Endothelial cell of umbilical vein (primary cell): ENCODE data around the gene AK8. TPM values are rescaled to one million over a fixed set of nuclear protein-coding genes. Genes with fewer than 3 reads are reported as not detected.

Experiments used
- BruUV-seq: library from RNA; stranded (reverse); fragments of 400-500 nt; replicated peaks from 2 replicates; lab custom pipeline; 2021; lab: Mats Ljungman, UMichigan
- CTCF ChIA-PET: fragments of 300-600, 350-600 bp; sonication (Branson Sonifier 250); formaldehyde crosslinking; loops from one replicate; lab custom pipeline; 2021; ENCODE audit warnings: antibody characterized with exemption, inconsistent platforms; lab: Charles Lee
- POLR2A ChIA-PET: fragments of 300-600, 350-600 bp; sonication (Branson Sonifier 250); formaldehyde crosslinking; loops from one replicate; lab custom pipeline; 2021; ENCODE audit warnings: antibody characterized with exemption, inconsistent platforms; lab: Charles Lee
- DNase-seq: peaks from one replicate; pipeline ENCODE4 v3.0.0-alpha.2; 2011; ENCODE audit warnings: low read depth, low spot score
- FAIRE-seq: peaks from 2 replicates; lab custom pipeline; 2011; peaks lifted over from hg19 to GRCh38; lab: Jason Lieb, UNC
- H2AFZ ChIP-seq: 2 replicates; pipeline ENCODE4 v1.6.0; 2012; ENCODE audit warnings: low read depth, low read length, control low read depth, inconsistent platforms
- H3K27ac ChIP-seq: 2 replicates; pipeline ENCODE4 v1.5.1; 2011; ENCODE audit warnings: low read depth, mild to moderate bottlenecking, control low read depth, low read length, moderate library complexity; ENCODE audit not compliant: insufficient read depth
- H3K27me3 ChIP-seq, 2 experiments: 2 replicates each; pipeline versions ENCODE4 v1.6.0 to v1.6.1; 2011; ENCODE audit warnings: low read length in 2 of 2, mixed read lengths in 1 of 2; ENCODE audit not compliant: control insufficient read depth in 2 of 2, insufficient read depth in 2 of 2
- H3K36me3 ChIP-seq, 2 experiments: 2 replicates in 1 of 2; 3 replicates in 1 of 2; pipeline ENCODE4 v1.5.1; 2011; ENCODE audit warnings: low read length in 2 of 2, mild to moderate bottlenecking in 1 of 2, moderate library complexity in 1 of 2; ENCODE audit not compliant: control insufficient read depth in 2 of 2, insufficient read depth in 2 of 2; ENCODE audit errors: extremely low read depth in 1 of 2
- H3K4me1 ChIP-seq: 3 replicates; pipeline ENCODE4 v1.5.1; 2011; ENCODE audit warnings: mild to moderate bottlenecking, low read length; ENCODE audit not compliant: control insufficient read depth, insufficient read depth; ENCODE audit errors: extremely low read depth
- H3K4me2 ChIP-seq: 2 replicates; pipeline ENCODE4 v1.6.1; 2011; ENCODE audit warnings: low read length, control low read depth, mixed read lengths; ENCODE audit not compliant: insufficient read depth
- H3K4me3 ChIP-seq, 3 experiments: fragments of 200-600 bp in 1 of 3; sonication (generic), shearing (Covaris generic) in 1 of 3; replicated peaks in 1 of 3; 2 replicates each; pipeline ENCODE4 v1.5.1; 2011 to 2016; ENCODE audit warnings: control low read depth in 3 of 3, low read length in 3 of 3, mild to moderate bottlenecking in 2 of 3, inconsistent platforms in 1 of 3, low read depth in 1 of 3, moderate library complexity in 1 of 3; ENCODE audit not compliant: insufficient read depth in 1 of 3
- H3K79me2 ChIP-seq: 2 replicates; pipeline ENCODE4 v1.6.0; 2012; ENCODE audit warnings: low read length, inconsistent platforms; ENCODE audit not compliant: control insufficient read depth, insufficient read depth
- H3K9ac ChIP-seq: replicated peaks from 2 replicates; pipeline ENCODE3; 2011; ENCODE audit warnings: low read length, control low read depth; ENCODE audit not compliant: insufficient read depth; ENCODE audit errors: extremely low read depth
- H3K9me1 ChIP-seq: replicated peaks from 3 replicates; pipeline ENCODE4 v1.6.0; 2011; ENCODE audit warnings: mild to moderate bottlenecking, low read length; ENCODE audit not compliant: control insufficient read depth, insufficient read depth; ENCODE audit errors: extremely low read depth
- H3K9me3 ChIP-seq: replicated peaks from 2 replicates; pipeline ENCODE4 v1.5.1; 2012; ENCODE audit warnings: low read length, inconsistent platforms; ENCODE audit not compliant: control insufficient read depth, insufficient read depth
- H4K20me1 ChIP-seq: replicated peaks from 2 replicates; pipeline ENCODE3; 2011; ENCODE audit warnings: mild to moderate bottlenecking, low read length; ENCODE audit not compliant: control insufficient read depth, insufficient read depth; ENCODE audit errors: extremely low read depth
- CTCF ChIP-seq, 2 donors: IDR thresholded peaks; 1 replicate in 1 of 2; 2 replicates in 1 of 2; pipeline ENCODE4 v1.5.1; 2011; ENCODE audit warnings: low read length in 2 of 2, mild to moderate bottlenecking in 2 of 2, moderate library complexity in 2 of 2, control low read depth in 1 of 2, inconsistent platforms in 1 of 2, low read depth in 1 of 2; ENCODE audit not compliant: insufficient read depth in 1 of 2; ENCODE audit errors: extremely low read depth in 1 of 2
- EZH2 ChIP-seq: IDR thresholded peaks from 2 replicates; pipeline ENCODE4 v1.6.1; 2012; ENCODE audit warnings: borderline replicate concordance, low read depth, mild to moderate bottlenecking, moderate library complexity, low read length, inconsistent platforms; ENCODE audit not compliant: severe bottlenecking
- FOS ChIP-seq: IDR thresholded peaks from 2 replicates; pipeline ENCODE4 v1.6.1; 2011; ENCODE audit warnings: mild to moderate bottlenecking, low read length, moderate library complexity, borderline replicate concordance; ENCODE audit not compliant: insufficient read depth
- GATA2 ChIP-seq: IDR thresholded peaks from 2 replicates; pipeline ENCODE4 v1.7.0; 2011; ENCODE audit warnings: low read depth, mild to moderate bottlenecking, moderate library complexity, mixed read lengths, low read length; ENCODE audit not compliant: insufficient read length, insufficient read depth
- JUN ChIP-seq: IDR thresholded peaks from 2 replicates; pipeline ENCODE4 v1.6.1; 2011; ENCODE audit warnings: borderline replicate concordance, low read depth; ENCODE audit not compliant: insufficient read length, insufficient read depth
- MYC ChIP-seq: IDR thresholded peaks from one replicate; pipeline ENCODE4 v1.6.1; 2011; ENCODE audit warnings: mild to moderate bottlenecking, low read depth, low read length
- POLR2A ChIP-seq: IDR thresholded peaks from 2 replicates; pipeline ENCODE4 v1.6.1; 2012; ENCODE audit warnings: low read depth, mild to moderate bottlenecking, control low read depth, low read length
- POLR2AphosphoS5 ChIP-seq: IDR thresholded peaks from 2 replicates; pipeline ENCODE4 v1.6.1; 2012; ENCODE audit warnings: low read depth, mild to moderate bottlenecking, control low read depth, low read length, moderate library complexity; ENCODE audit not compliant: insufficient read depth
- dilution Hi-C: fragments of 300-500 bp; cut with MboI; formaldehyde crosslinking; loops from one replicate; pipeline ENCODE4 v1.15.0; 2019; ENCODE audit warnings: low sequenced_read_pairs; ENCODE audit not compliant: extremely low pct_ligation_motif_present
- intact Hi-C: fragments of 100-400 bp; cut with micrococcal nuclease; formaldehyde crosslinking; loops from one replicate; pipeline ENCODE4 v1.10.0; 2022
- polyA plus RNA-seq, 4 experiments: library from polyadenylated mRNA; depleted of rRNA in 3 of 4; stranded (reverse) in 3 of 4; unstranded in 1 of 4; fragments of >200 nt; gene quantifications; 2 replicates each; pipeline versions ENCODE4 v1.2.1 to v1.2.3, GENCODE V29; 2011 to 2012; ENCODE audit warnings: missing spikeins in 1 of 4
- total RNA-seq: library from RNA; stranded (reverse); gene quantifications from 2 replicates; pipeline ENCODE4 v1.2.3, GENCODE V29; 2021
- TF ChIP-seq, protein P1 (sequence below): IDR thresholded peaks from 2 replicates; pipeline ENCODE4 v1.6.1; 2011; ENCODE audit not compliant: insufficient read depth, insufficient read length

Gene AK8
- total and polyA plus RNA-seq, 2 donors (not counting 3 experiments of a cell fraction or from before 2014, with no cell fraction given), result 0.06 TPM; not detected in 1

GRCh38 chr9:132820169-132820944 lies 57.7 kb downstream of the AK8 start:
- Histone ChIP-seq H3K9me3 (no peaks in the 10 kb centered on the region), H4K20me1 (no peaks in the 10 kb centered on the region), H3K27me3 (peaks cover 11 to 23% of the 10 kb centered on the region in 2 experiments), H3K9ac (no peak overlapping the region), H3K9me1 (no peaks in the 10 kb centered on the region), H3K4me2 (no peak overlapping the region), H2AFZ (no peak overlapping the region), H3K4me3 (no peak overlapping the region), H3K36me3 (no peaks in the 10 kb centered on the region), H3K79me2 (no peaks in the 10 kb centered on the region), H3K4me1 (no peaks in the 10 kb centered on the region), H3K27ac (no peak overlapping the region)
- intact Hi-C loops (no loop called here), dilution Hi-C loops (no loop called here)
- TF ChIP-seq JUN (no peak), CTCF (IDR thresholded peaks at IDR 0.05; ENCODE audit: extremely low read depth in 1 of 2, insufficient read depth in 1 of 2, low read depth in 1 of 2, low read length in 2 of 2) (no peak), EZH2 (no peak), POLR2A (no peak), MYC (no peak), FOS (no peak), GATA2 (no peak), POLR2AphosphoS5 (no peak)
- TF ChIP-seq, protein P1, sequence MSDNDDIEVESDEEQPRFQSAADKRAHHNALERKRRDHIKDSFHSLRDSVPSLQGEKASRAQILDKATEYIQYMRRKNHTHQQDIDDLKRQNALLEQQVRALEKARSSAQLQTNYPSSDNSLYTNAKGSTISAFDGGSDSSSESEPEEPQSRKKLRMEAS, result no peak
- DNase-seq, result no peak
- FAIRE-seq, result no peak
- no TSS peak for BruUV-seq
- POLR2A ChIA-PET, result no interaction called here
- CTCF ChIA-PET, result interaction anchor here (1.7 kb wide), 1 partner anchor 51 kb away, joined by 5 read pairs; no protein-coding TSS in a partner anchor
